Kidney epithelial cell (primary cell): ENCODE results near the gene GABRP. TPM values are rescaled to one million over a fixed set of nuclear protein-coding genes. Genes with fewer than 3 reads are reported as not detected.
A peak's percentile ranks its signal among the peaks of the same experiment; 100 is the strongest.

ENCODE experiments used
- DNase-seq: peaks from one replicate; pipeline ENCODE4 v3.0.0-alpha.2; 2010; ENCODE audit warnings: low read depth
- H3K27me3 ChIP-seq: 2 replicates; pipeline ENCODE4 v1.6.0; 2011; ENCODE audit warnings: low read length; ENCODE audit not compliant: control insufficient read depth, insufficient read depth
- H3K36me3 ChIP-seq: 2 replicates; pipeline ENCODE4 v1.5.1; 2011; ENCODE audit warnings: low read length; ENCODE audit not compliant: control insufficient read depth, insufficient read depth
- H3K4me3 ChIP-seq: 2 replicates; pipeline ENCODE4 v1.5.1; 2011; ENCODE audit warnings: low read depth, mild to moderate bottlenecking, control low read depth, low read length
- CTCF ChIP-seq: IDR thresholded peaks from 2 replicates; pipeline ENCODE4 v1.5.1; 2011; ENCODE audit warnings: mild to moderate bottlenecking, moderate library complexity, low read length, control low read depth, inconsistent platforms; ENCODE audit not compliant: insufficient read depth, poor library complexity, severe bottlenecking
- total RNA-seq: library from RNA; depleted of rRNA; stranded (reverse); fragments of >200 nt; gene quantifications from 2 replicates; pipeline ENCODE4 v1.2.3, GENCODE V29; 2015

The GABRP gene
- total RNA-seq, 1 donor from 2014 or later, result 0.50 TPM

- no peaks in the 10 kb centered on the region for H3K36me3 ChIP-seq
- DNase-seq, result no peak
- TF ChIP-seq CTCF, result no peak
- H3K27me3 ChIP-seq, result peaks cover 3% of the 10 kb centered on the region
- H3K4me3 ChIP-seq, result no peak overlapping the region
Measured at GRCh38 chr5:170782438-170782837, 1.1 kb upstream of the GABRP start.

GRCh38 chr5:170785416-170785815 lies 1.9 kb downstream of the GABRP start:
- no peak for DNase-seq
- H3K27me3 ChIP-seq, result peaks cover 3% of the 10 kb centered on the region
- TF ChIP-seq CTCF, result no peak
- no peaks in the 10 kb centered on the region for H3K36me3 ChIP-seq
- H3K4me3 ChIP-seq, result no peak overlapping the region

- Histone ChIP-seq H3K36me3 (no peaks in the 10 kb centered on the region), H3K4me3 (no peak overlapping the region), H3K27me3 (peaks cover 3% of the 10 kb centered on the region)
- DNase-seq, result no peak
- no peak for TF ChIP-seq CTCF
Measured at GRCh38 chr5:170787216-170787615, 3.7 kb downstream of the GABRP start.

- no peak for DNase-seq
- Histone ChIP-seq H3K4me3 (no peak overlapping the region), H3K36me3 (no peaks in the 10 kb centered on the region), H3K27me3 (peaks cover 3% of the 10 kb centered on the region)
- TF ChIP-seq CTCF, result no peak
Measured at GRCh38 chr5:170788626-170789304, 5.2 kb downstream of the GABRP start.

GRCh38 chr5:170791325-170791954 lies 7.9 kb downstream of the GABRP start:
- DNase-seq, result peak; percentile 28
- Histone ChIP-seq H3K4me3 (no peak overlapping the region), H3K27me3 (no peaks in the 10 kb centered on the region), H3K36me3 (no peaks in the 10 kb centered on the region)
- peak; percentile 66 for TF ChIP-seq CTCF

GRCh38 chr5:170792878-170793277 lies 9.4 kb downstream of the GABRP start:
- no peak for TF ChIP-seq CTCF
- no peak overlapping the region for H3K4me3 ChIP-seq
- H3K36me3 ChIP-seq, result no peaks in the 10 kb centered on the region
- no peaks in the 10 kb centered on the region for H3K27me3 ChIP-seq
- DNase-seq, result no peak
